HG03280 (cell line): ENCODE results near the gene B4GALT4.
A peak's percentile ranks its signal among the peaks of the same experiment; 100 is the strongest.
"Not testable (repeated sequence)": the region's sequence is repeated elsewhere in the genome, so short reads cannot be mapped to it uniquely, and the experiment has no call there.

Source experiments
- ATAC-seq: cut with Tn5 transposase; IDR thresholded peaks from one replicate; pipeline ENCODE4 v1.9.1; 2021; ENCODE audit warnings: mild to moderate bottlenecking, moderate library complexity; ENCODE audit not compliant: unreplicated experiment

Gene B4GALT4

DNA sequence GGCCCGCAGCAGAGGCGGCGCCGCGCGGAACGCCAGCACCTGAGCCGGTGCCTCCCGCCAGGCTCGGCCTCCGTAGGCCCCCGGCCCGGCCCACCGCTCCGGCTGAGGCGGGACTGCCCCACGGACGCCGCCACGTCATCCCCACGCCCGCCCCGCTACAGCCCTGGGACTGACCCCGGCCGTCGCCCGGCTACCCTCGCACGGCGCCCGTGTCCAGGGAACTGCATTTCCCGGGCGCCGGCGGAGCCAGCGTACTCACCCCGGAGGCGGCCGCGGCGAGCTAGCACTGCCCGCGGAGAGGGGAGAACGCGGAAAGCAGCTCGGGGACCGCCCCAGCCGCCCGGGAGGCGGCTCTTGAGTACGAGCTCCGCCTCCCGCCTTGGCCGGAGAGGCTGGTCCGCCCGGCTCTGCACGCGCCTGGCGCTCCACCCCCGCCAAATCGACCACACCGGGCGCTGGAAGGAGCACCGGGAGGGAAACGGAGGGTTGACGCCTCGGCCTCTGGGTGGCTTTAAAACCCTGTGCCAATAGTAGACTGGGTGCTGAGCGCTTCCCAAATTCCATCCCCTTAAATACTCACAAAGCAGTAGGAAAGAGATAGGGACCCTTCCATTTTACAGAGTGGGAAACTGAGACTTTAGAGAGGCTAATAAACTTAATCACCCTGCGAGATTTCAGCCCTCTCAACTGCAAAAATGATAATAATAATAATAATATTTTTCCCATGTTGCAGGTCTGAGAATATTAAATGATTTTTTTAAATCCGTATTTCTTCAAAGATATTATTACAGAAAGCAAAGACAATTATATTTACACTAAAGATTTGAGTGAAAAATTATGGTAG is at the start of gene B4GALT4:
Gene B4GALT4, minus strand, starts transcription at position 288 of the 844 bp plus-strand sequence. CDS start 10,779 bp downstream, outside the sequence.
- ATAC-seq, result peak; percentile 89

GRCh38 chr3:119289404-119289770 is 48.7 kb upstream of the B4GALT4 start:
- no peak for ATAC-seq

DNA sequence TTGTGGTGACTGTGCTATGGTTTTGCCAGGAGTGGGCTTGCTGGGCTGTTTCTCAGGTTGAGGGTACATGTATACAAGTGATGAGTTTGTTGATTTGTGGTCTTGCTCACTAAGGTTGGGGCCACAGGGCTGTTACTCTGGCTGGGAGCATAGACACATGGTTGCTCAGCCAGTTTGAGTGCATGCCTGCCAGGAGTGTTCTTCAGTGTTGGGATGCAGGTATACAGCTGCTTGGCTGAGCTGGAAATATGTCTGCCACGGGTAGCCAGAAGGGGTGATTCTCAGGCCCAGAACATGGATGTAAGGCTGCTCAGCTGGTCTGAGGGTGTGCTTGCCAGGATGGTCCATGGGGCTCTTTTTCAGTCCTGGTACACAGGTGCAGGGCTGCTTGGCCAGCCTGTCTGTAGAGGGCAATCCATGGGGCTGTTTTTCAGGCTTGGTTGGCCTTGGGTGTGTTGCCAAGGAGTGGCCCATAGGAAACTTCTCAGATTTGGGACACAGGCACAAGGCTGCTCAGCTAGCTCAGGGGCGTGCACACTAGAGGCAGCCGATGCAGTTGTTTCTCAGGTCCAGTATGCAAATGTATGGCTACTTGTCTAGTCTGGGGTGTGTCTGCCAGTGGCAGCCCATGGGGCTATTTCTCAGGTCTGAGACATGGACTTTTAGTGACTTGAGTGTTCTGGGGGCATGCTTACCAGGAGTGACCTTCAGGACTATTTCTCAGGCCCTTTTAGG is 48.2 kb upstream of the B4GALT4 start:
- ATAC-seq, result no peak

DNA sequence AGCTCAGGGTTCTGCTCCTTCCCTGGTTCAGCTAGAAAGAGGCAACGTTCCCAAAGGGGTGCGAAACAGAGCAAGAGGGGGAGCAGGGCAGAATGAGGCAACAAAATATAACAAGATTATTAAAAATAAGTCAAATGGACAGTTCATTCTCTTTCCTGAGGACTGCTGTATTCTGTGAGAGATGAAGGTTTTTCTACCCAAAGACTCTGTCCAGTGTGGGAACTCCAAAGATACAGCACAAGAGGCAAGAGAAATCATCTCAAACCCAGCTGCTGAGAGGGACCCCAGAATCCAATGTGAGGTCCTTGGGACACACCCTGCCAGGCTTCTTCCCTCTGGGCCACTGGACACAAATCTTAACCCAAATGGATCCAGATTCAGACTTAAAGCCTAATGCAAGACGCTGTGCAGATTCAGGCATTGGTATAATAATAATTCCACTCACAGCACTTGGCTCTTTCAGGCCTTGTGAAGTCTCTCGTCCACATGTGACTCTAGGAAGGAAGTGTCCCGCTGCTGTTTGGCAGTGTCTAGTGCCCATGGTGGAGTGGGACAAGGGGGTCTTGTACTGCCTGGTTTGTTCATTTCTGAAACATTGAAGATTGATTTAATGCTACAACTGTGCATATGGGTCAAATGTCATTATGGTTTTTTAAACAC is 39.0 kb upstream of the B4GALT4 start:
- no peak for ATAC-seq

DNA sequence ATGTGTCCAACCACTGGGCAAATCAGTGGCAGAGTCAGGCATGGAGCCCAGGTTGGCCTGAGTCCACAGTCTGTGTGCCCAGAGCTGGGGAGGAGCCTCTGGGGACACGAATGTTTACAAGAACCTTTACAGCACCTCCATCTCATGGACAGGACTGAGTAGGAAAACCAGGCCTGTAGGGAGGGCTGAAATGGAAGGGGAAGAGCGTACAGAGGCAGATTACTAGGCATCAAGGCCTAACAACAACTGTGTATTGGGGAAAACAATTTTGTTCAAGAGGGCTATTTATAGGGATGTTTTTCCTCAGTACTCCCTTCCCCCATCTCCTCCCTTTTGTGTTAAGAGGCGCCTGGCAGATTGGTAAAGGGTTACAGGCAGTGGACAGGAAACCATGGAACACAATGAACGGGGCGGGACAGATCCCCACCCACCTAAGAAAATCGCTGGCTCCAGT is 38.5 kb upstream of the B4GALT4 start:
- ATAC-seq, result no peak

DNA sequence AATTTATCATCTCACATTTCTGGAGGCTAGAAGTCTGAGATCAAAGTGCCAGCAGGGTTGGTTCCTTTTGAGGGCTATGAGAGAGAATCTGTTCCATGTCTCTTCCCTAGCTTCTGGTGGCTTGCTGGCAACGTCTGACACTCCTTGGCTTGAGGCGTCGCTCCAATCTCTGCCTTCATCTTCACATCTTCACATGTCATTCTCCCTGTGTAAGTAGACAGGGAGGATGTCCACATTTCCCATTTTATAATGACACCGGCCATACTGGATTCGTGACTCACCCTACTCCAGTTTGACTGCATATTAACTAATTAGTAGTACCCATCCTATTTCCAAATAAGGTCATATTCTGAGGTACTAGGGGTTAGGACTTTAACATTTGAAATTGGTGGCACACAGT is 36.0 kb upstream of the B4GALT4 start:
- ATAC-seq, result no peak

DNA sequence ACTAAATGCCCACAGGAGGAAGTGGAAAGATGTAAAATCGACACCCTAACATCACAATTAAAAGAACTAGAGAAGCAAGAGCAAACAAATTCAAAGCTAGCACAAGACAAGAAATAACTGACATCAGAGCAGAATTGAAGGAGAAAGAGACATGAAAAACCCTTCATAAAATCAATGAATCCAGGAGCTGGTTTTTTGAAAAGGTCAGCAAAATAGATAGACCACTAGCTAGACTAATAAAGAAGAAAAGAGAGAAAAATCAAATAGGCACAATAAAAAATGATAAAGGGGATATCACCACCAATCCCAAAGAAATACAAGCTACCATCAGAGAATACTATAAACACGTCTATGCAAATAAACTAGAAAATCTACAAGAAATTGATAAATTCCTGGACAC is 29.5 kb upstream of the B4GALT4 start:
- not testable (repeated sequence) for ATAC-seq

DNA sequence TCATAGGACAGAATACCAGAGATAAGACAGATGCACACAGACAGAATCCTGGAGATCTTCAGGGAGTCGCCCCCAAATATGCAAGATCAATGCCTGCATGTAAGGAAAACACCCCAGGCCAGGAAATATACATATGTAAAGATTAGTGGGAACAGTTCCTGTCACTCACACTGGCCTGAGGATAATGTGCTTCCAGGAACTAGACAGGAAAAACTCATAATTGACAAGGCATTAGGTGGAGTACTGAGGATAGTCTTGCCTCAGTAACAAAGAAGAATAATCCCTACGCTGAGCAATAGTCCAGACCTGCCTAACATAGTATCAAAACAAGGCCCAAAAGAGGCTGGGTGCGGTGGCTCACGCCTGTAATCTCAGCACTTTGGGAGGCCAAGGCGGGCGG is 20.4 kb upstream of the B4GALT4 start:
- no peak for ATAC-seq

DNA sequence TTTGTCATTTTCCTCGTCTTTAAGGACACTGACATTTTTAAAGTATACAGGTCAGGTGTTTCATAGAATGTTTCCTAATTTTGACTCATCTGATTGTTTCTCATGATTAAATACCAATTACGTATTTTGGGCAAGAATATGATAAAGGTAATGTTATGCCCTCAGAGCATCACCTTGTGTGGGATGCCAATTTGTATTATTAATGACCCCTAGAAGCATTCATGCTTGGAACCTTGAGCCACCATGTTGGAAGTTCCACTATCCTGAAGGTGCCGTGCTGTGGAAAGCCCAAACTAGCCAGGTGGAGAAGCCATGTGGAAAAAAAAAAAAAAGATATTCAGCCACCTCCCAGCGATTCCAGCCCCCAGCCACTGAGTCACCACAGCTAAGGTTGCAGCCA is 19.1 kb upstream of the B4GALT4 start:
- ATAC-seq, result no peak

DNA sequence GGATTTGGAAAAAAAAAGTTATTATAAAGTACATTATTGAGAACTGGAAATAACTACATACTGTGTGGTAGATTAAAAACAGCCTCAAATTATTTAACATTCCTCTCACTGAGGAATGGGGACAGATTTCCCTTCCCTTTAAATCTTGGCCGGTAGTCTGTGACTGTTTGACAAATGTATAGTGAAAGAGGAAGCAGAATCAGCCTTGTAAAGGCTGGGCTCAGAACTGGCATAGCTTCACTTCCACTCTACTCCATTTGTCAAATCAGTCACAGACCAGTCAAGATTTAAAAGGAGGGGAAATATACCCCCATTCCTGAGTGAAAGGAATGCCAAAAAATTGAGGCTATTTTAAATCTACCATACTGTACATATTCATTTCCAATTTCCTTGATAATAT is 18.2 kb upstream of the B4GALT4 start:
- peak; percentile 75 for ATAC-seq

DNA sequence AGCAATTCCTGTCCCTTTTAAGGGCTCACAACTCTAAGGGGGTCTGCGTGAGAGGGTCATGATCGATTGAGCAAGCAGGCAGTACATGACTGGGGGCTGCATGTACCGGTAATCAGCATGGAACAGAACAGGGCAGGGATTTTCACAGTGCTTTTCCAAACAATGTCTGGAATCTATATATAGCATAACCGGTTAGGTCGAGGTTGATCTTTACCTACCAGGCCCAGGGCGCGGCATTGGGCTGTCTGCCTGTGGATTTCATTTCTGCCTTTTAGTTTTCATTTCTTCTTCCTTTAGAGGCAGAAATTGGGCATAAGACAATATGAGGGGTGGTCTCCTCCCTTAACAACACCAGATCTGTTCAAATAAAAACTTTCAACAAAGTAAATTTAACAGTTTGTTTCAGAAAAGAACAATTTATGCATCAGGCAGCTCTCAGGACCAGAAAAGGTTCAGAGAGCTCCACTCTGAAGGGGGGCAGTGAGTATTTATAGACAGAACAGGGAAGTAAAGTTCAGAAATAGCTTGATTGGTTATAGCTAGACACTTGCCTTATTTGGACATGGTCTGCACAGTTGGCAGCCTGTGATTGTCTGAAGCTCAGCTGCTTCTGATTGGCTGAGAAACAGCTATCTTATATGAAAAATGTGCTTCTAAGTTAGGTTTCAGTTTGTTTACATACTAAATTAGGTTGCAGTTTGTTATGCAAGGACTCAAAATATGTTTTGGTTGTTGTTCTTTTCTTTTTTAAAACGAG is 17.2 kb upstream of the B4GALT4 start:
- ATAC-seq, result peak; percentile 65

GRCh38 chr3:119257111-119257510 is 16.4 kb upstream of the B4GALT4 start:
- no peak for ATAC-seq

DNA sequence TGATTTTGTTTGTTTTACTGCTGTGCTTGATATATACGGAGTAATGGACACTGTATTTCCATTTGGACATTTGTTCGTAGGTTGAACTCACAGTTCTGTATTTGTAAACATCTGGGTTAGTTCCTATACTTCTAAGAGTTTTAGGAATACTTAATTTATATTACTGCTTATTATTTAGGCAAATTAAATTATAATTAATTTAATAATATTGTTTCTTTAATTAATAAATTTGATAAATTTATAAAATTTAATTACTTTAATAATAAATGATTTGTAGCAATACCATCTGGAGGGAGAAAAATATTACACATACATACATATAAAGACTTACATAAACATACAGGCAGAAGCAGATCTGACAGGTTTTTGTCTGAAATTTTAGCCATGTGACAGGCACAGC is 14.5 kb upstream of the B4GALT4 start:
- no peak for ATAC-seq

- ATAC-seq, result no peak
Measured at GRCh38 chr3:119245778-119246177, 5.1 kb upstream of the B4GALT4 start.

- ATAC-seq, result no peak
Measured at GRCh38 chr3:119243712-119244111, 3.0 kb upstream of the B4GALT4 start.

DNA sequence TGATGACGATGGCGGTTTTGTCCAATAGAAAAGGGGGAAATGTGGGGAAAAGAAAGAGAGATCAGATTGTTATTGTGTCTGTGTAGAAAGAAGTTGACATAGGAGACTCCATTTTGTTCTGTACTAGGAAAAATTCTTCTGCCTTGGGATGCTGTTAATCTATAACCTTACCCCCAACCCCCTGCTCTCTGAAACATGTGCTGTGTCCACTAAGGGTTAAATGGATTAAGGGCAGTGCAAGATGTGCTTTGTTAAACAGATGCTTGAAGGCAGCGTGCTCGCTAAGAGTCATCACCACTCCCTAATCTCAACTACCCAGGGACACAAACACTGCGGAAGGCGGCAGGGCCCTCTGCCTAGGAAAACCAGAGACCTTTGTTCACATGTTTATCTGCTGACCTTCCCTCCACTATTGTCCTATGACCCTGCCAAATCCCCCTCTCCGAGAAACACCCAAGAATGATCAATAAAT is 2.4 kb upstream of the B4GALT4 start:
- ATAC-seq, result not testable (repeated sequence)

GRCh38 chr3:119242387-119243057 is 1.8 kb upstream of the B4GALT4 start:
- ATAC-seq, result not testable (repeated sequence)

DNA sequence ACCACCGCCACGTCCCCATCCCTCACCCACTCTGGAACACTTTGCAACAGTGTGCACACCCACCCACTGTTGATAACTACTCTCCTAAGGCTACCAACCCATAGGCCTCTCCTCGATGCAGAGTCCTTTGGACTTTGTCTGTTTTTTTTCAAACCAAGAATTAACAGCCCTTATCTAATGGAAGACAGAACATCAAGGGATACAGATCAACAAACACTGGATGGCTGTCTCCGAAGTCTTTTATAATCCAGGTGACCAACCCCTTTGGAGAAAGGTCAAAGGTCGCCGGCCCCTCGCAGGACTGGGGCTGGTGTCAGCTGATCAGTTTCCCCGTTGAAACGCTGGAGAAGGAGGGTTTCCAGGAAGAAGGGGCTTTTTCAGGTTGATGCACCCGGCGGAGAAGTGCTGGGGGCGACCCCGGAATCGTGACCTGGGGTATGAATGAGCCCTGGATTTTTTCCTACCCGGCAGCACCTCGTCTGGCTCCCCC is 532 bp downstream of the B4GALT4 start:
- peak; percentile 11 for ATAC-seq

GRCh38 chr3:119239206-119239820 is 1.4 kb downstream of the B4GALT4 start:
- no peak for ATAC-seq

DNA sequence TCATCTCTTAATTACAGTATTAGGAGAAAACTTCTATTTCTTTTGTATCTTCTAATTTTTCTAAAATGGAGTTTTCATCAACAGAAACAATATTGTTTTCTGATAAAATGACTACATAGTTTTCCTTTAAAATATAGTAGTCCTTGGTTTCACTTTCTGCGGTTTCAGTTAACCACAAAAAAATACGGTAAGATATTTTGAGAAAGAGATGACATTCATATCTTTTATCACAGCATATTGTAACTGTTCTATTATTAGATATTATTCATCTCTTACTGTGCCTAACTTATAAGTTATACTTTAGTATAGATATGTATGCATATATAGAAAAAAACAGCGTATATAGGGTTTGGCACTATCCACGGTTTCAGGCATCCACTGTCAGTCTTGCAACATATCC is 2.3 kb downstream of the B4GALT4 start:
- no peak for ATAC-seq
